ENCODE measurements around the gene MINAR1.
"Not testable (repeated sequence)": the region's sequence is repeated elsewhere in the genome, so short reads cannot be mapped to it uniquely, and the experiment has no call there.

MINAR1 gene

GRCh38 chr15:79431636-79432344 is at the start of gene MINAR1:
Gene MINAR1, plus strand, starts transcription at chr15:79432336. Its CDS starts 23,812 bp downstream, at chr15:79456148.
- DNase-seq (ENCODE audit: low read depth in 3 of 3, low spot score in 1 of 3): no peak

GRCh38 chr15:79394231-79394630 is 37.9 kb upstream of the MINAR1 start:
- no peak for DNase-seq (ENCODE audit: low read depth in 3 of 3, low spot score in 1 of 3)

- DNase-seq (ENCODE audit: low read depth in 3 of 3, low spot score in 1 of 3): no peak
These were observed 35.3 kb upstream of the MINAR1 start for GRCh38 chr15:79396850-79397249.

GRCh38 chr15:79397269-79397910 is 34.7 kb upstream of the MINAR1 start:
- no peak for DNase-seq (ENCODE audit: low read depth in 3 of 3, low spot score in 1 of 3)

- no peak for DNase-seq (ENCODE audit: low read depth in 3 of 3, low spot score in 1 of 3)
These were observed 32.5 kb upstream of the MINAR1 start for GRCh38 chr15:79399606-79400005.

GRCh38 chr15:79400650-79401049 is 31.5 kb upstream of the MINAR1 start:
- DNase-seq (ENCODE audit: low read depth in 3 of 3, low spot score in 1 of 3): no peak

GRCh38 chr15:79401301-79401700 is 30.8 kb upstream of the MINAR1 start:
- no peak for DNase-seq (ENCODE audit: low read depth in 3 of 3, low spot score in 1 of 3)

GRCh38 chr15:79402136-79402535 is 30.0 kb upstream of the MINAR1 start:
- no peak for DNase-seq (ENCODE audit: low read depth in 3 of 3, low spot score in 1 of 3)

- DNase-seq (ENCODE audit: low read depth in 3 of 3, low spot score in 1 of 3): no peak
These were observed 28.6 kb upstream of the MINAR1 start for GRCh38 chr15:79403501-79403900.

- no peak for DNase-seq (ENCODE audit: low read depth in 3 of 3, low spot score in 1 of 3)
These were observed 25.9 kb upstream of the MINAR1 start for GRCh38 chr15:79406210-79406609.

GRCh38 chr15:79408041-79408440 is 24.1 kb upstream of the MINAR1 start:
- DNase-seq (ENCODE audit: low read depth in 3 of 3, low spot score in 1 of 3): no peak

GRCh38 chr15:79410237-79410636 is 21.9 kb upstream of the MINAR1 start:
- DNase-seq (ENCODE audit: low read depth in 3 of 3, low spot score in 1 of 3): no peak

- no peak for DNase-seq (ENCODE audit: low read depth in 3 of 3, low spot score in 1 of 3)
These were observed 20.1 kb upstream of the MINAR1 start for GRCh38 chr15:79412010-79412409.

- no peak for DNase-seq (ENCODE audit: low read depth in 3 of 3, low spot score in 1 of 3)
These were observed 19.7 kb upstream of the MINAR1 start for GRCh38 chr15:79412429-79412828.

- DNase-seq (ENCODE audit: low read depth in 3 of 3, low spot score in 1 of 3): no peak
These were observed 15.3 kb upstream of the MINAR1 start for GRCh38 chr15:79416876-79417275.

GRCh38 chr15:79418693-79419279 is 13.3 kb upstream of the MINAR1 start:
- DNase-seq (ENCODE audit: low read depth in 3 of 3, low spot score in 1 of 3): no peak

- DNase-seq (ENCODE audit: low read depth in 3 of 3, low spot score in 1 of 3): no peak
These were observed 6.4 kb upstream of the MINAR1 start for GRCh38 chr15:79425591-79426295.

GRCh38 chr15:79426899-79427298 is 5.2 kb upstream of the MINAR1 start:
- DNase-seq (ENCODE audit: low read depth in 3 of 3, low spot score in 1 of 3): not testable (repeated sequence)

- no peak for DNase-seq (ENCODE audit: low read depth in 3 of 3, low spot score in 1 of 3)
These were observed 4.1 kb upstream of the MINAR1 start for GRCh38 chr15:79427781-79428598.

- DNase-seq (ENCODE audit: low read depth in 3 of 3, low spot score in 1 of 3): no peak
These were observed 1.1 kb upstream of the MINAR1 start for GRCh38 chr15:79430901-79431635.

All from stimulated activated CD4-positive, alpha-beta T cell treated with anti-CD3 and anti-CD28 coated beads, TNF-alpha, amount 100 ng/mL, for 1 hour (primary cell).